Activated B cell treated with CpG ODN at 0.5 μM for 24 hours (primary cell): ENCODE results near the gene AGAP1. TPM values are rescaled to one million over a fixed set of nuclear protein-coding genes. Genes with fewer than 3 reads are reported as not detected.

Experiments used
- ATAC-seq: fragments of 200-7000 bp; cut with Tn5 transposase; one replicate; pipeline ENCODE4 v1.10.0; 2021; ENCODE audit warnings: low read depth, mild to moderate bottlenecking, moderate library complexity
- CTCF ChIA-PET: fragments of 350-600 bp; sonication (Branson Sonifier 250); formaldehyde crosslinking; loops from one replicate; lab custom pipeline; 2021; ENCODE audit warnings: antibody characterized with exemption; lab: Charles Lee
- POLR2A ChIA-PET: fragments of 350-600 bp; sonication (Branson Sonifier 250); formaldehyde crosslinking; loops from one replicate; lab custom pipeline; 2021; ENCODE audit warnings: antibody characterized with exemption; lab: Charles Lee
- DNase-seq: peaks from one replicate; pipeline ENCODE4 v3.0.0; 2022
- H3K27ac Mint-ChIP-seq: one replicate; pipeline ENCODE4 v1.8.0; 2020; ENCODE audit warnings: mixed read lengths
- H3K27me3 Mint-ChIP-seq: one replicate; pipeline ENCODE4 v1.8.0; 2021; ENCODE audit warnings: mixed read lengths
- H3K36me3 Mint-ChIP-seq: one replicate; pipeline ENCODE4 v1.8.0; 2021; ENCODE audit warnings: low read depth, mixed read lengths
- H3K4me1 Mint-ChIP-seq: one replicate; pipeline ENCODE4 v1.8.0; 2021; ENCODE audit warnings: mixed read lengths
- H3K4me3 Mint-ChIP-seq: one replicate; pipeline ENCODE4 v1.8.0; 2020; ENCODE audit warnings: mild to moderate bottlenecking, mixed read lengths
- H3K9me3 Mint-ChIP-seq: one replicate; pipeline ENCODE4 v1.8.0; 2020; ENCODE audit warnings: mixed read lengths
- CTCF ChIP-seq: fragments of 200-600 bp; IDR thresholded peaks from one replicate; pipeline ENCODE4 v1.8.0; 2022; ENCODE audit warnings: antibody characterized with exemption, mild to moderate bottlenecking
- intact Hi-C: fragments of 100-400 bp; cut with micrococcal nuclease; formaldehyde crosslinking; loops from one replicate; pipeline ENCODE4 v1.15.1; 2024
- total RNA-seq: library from RNA; stranded (reverse); gene quantifications from 2 replicates; pipeline ENCODE4 v1.2.3, GENCODE V29; 2022

AGAP1 gene
- total RNA-seq, 1 donor from 2014 or later, result not detected

- Mint-ChIP-seq H3K4me3 (no peak overlapping the region), H3K27ac (no peak overlapping the region), H3K4me1 (no peaks in the 10 kb centered on the region), H3K36me3 (no peaks in the 10 kb centered on the region), H3K9me3 (peaks cover 5% of the 10 kb centered on the region), H3K27me3 (peaks cover 2% of the 10 kb centered on the region)
- CTCF ChIA-PET, result no interaction called here
- intact Hi-C loops, result no loop called here
- ATAC-seq (no peak), DNase-seq (no peak)
- POLR2A ChIA-PET, result no interaction called here
- TF ChIP-seq CTCF, result no peak
Observed at GRCh38 chr2:235820571-235820970, 326.7 kb downstream of the AGAP1 start.

- Mint-ChIP-seq H3K4me1 (no peaks in the 10 kb centered on the region), H3K9me3 (peaks cover 5% of the 10 kb centered on the region), H3K27me3 (peaks cover 2% of the 10 kb centered on the region), H3K36me3 (no peaks in the 10 kb centered on the region), H3K27ac (no peak overlapping the region), H3K4me3 (no peak overlapping the region)
- ChIA-PET POLR2A (no interaction called here), CTCF (no interaction called here)
- DNase-seq (no peak), ATAC-seq (no peak)
- TF ChIP-seq CTCF, result no peak
- intact Hi-C loops, result no loop called here
Observed at GRCh38 chr2:235824331-235824730, 330.5 kb downstream of the AGAP1 start.

- Mint-ChIP-seq H3K36me3 (no peaks in the 10 kb centered on the region), H3K27me3 (peaks cover 2% of the 10 kb centered on the region), H3K9me3 (peaks cover 5% of the 10 kb centered on the region), H3K27ac (no peak overlapping the region), H3K4me1 (no peaks in the 10 kb centered on the region), H3K4me3 (no peak overlapping the region)
- DNase-seq (no peak), ATAC-seq (no peak)
- no peak for TF ChIP-seq CTCF
- intact Hi-C loops, result no loop called here
- POLR2A ChIA-PET, result no interaction called here
- CTCF ChIA-PET, result no interaction called here
Observed at GRCh38 chr2:235825946-235826345, 332.1 kb downstream of the AGAP1 start.

GRCh38 chr2:235826826-235827225 lies 333.0 kb downstream of the AGAP1 start:
- ATAC-seq (no peak), DNase-seq (no peak)
- ChIA-PET CTCF (no interaction called here), POLR2A (no interaction called here)
- H3K27ac Mint-ChIP-seq, result no peak overlapping the region
- H3K9me3 Mint-ChIP-seq, result peaks cover 5% of the 10 kb centered on the region
- H3K4me1 Mint-ChIP-seq, result no peaks in the 10 kb centered on the region
- no peak for TF ChIP-seq CTCF
- intact Hi-C loops, result no loop called here
- peaks cover 2% of the 10 kb centered on the region for H3K27me3 Mint-ChIP-seq
- no peaks in the 10 kb centered on the region for H3K36me3 Mint-ChIP-seq
- H3K4me3 Mint-ChIP-seq, result no peak overlapping the region

- CTCF ChIA-PET, result no interaction called here
- no peak overlapping the region for H3K4me3 Mint-ChIP-seq
- ATAC-seq (no peak), DNase-seq (no peak)
- POLR2A ChIA-PET, result no interaction called here
- H3K27me3 Mint-ChIP-seq, result no peaks in the 10 kb centered on the region
- no peaks in the 10 kb centered on the region for H3K4me1 Mint-ChIP-seq
- intact Hi-C loops, result no loop called here
- H3K27ac Mint-ChIP-seq, result no peak overlapping the region
- no peaks in the 10 kb centered on the region for H3K36me3 Mint-ChIP-seq
- TF ChIP-seq CTCF, result no peak
- H3K9me3 Mint-ChIP-seq, result peaks cover 3% of the 10 kb centered on the region
Observed at GRCh38 chr2:235827585-235827992, 333.7 kb downstream of the AGAP1 start.
